Measurements from ENCODE around the gene TIPIN.

The TIPIN gene

GRCh38 chr15:66294932-66295235, 61.6 kb downstream of the TIPIN start:
- H3K4me3 ChIP-seq (ENCODE audit: low read depth, low read length), result peak overlapping the region; percentile 87
- TF ChIP-seq POLR2A (IDR thresholded peaks at IDR 0.05; ENCODE audit: extremely low read depth, insufficient read length) (no peak), CTCF (IDR thresholded peaks at IDR 0.05; ENCODE audit: low read depth, low read length) (no peak)
- peak; percentile 20 for DNase-seq (ENCODE audit: low read depth)

GRCh38 chr15:66294157-66294931, 62.1 kb downstream of the TIPIN start:
- no peak for DNase-seq (ENCODE audit: low read depth)
- TF ChIP-seq POLR2A (IDR thresholded peaks at IDR 0.05; ENCODE audit: extremely low read depth, insufficient read length) (peak; percentile 17), CTCF (IDR thresholded peaks at IDR 0.05; ENCODE audit: low read depth, low read length) (no peak), MYC (IDR thresholded peaks at IDR 0.05; ENCODE audit: low read depth, low read length) (peak; percentile 79), MAX (IDR thresholded peaks at IDR 0.05; ENCODE audit: low read depth, low read length) (peak; percentile 91)
- H3K4me3 ChIP-seq (ENCODE audit: low read depth, low read length), result peak overlapping the region; percentile 87

GRCh38 chr15:66293419-66294156, 62.9 kb downstream of the TIPIN start, which contains the start of gene DIS3L:
Gene DIS3L, plus strand, starts transcription at chr15:66293568. Its CDS starts 29 bp downstream, at chr15:66293597.
- DNase-seq (ENCODE audit: low read depth), result peak; percentile 88
- TF ChIP-seq MYC (IDR thresholded peaks at IDR 0.05; ENCODE audit: low read depth, low read length) (peak; percentile 34), MAX (IDR thresholded peaks at IDR 0.05; ENCODE audit: low read depth, low read length) (peak; percentile 58; the same call in 1 of the 2 replicates), POLR2A (IDR thresholded peaks at IDR 0.05; ENCODE audit: extremely low read depth, insufficient read length) (peak; percentile 86), CTCF (IDR thresholded peaks at IDR 0.05; ENCODE audit: low read depth, low read length) (no peak)
- peak within 1 kb of the TSS; percentile 87 for H3K4me3 ChIP-seq (ENCODE audit: low read depth, low read length)

GRCh38 chr15:66292571-66293418, 63.7 kb downstream of the TIPIN start:
- DNase-seq (ENCODE audit: low read depth), result peak; percentile 31
- H3K4me3 ChIP-seq (ENCODE audit: low read depth, low read length), result peak overlapping the region; percentile 81
- TF ChIP-seq POLR2A (IDR thresholded peaks at IDR 0.05; ENCODE audit: extremely low read depth, insufficient read length) (no peak), MYC (IDR thresholded peaks at IDR 0.05; ENCODE audit: low read depth, low read length) (no peak), CTCF (IDR thresholded peaks at IDR 0.05; ENCODE audit: low read depth, low read length) (no peak), MAX (IDR thresholded peaks at IDR 0.05; ENCODE audit: low read depth, low read length) (no peak)

- peak overlapping the region; percentile 81 for H3K4me3 ChIP-seq (ENCODE audit: low read depth, low read length)
- DNase-seq (ENCODE audit: low read depth), result no peak
- TF ChIP-seq MAX (IDR thresholded peaks at IDR 0.05; ENCODE audit: low read depth, low read length) (no peak), CTCF (IDR thresholded peaks at IDR 0.05; ENCODE audit: low read depth, low read length) (no peak), POLR2A (IDR thresholded peaks at IDR 0.05; ENCODE audit: extremely low read depth, insufficient read length) (no peak)
These were observed 64.5 kb downstream of the TIPIN start for GRCh38 chr15:66291816-66292570.
